MG63 (cell line): ENCODE data around the gene GPA33. TPM values are rescaled to one million over a fixed set of nuclear protein-coding genes. Genes with fewer than 3 reads are reported as not detected.
A peak's percentile ranks its signal among the peaks of the same experiment; 100 is the strongest.
"Not testable (repeated sequence)": the region's sequence is repeated elsewhere in the genome, so short reads cannot be mapped to it uniquely, and the experiment has no call there.

ENCODE experiments used
- DNase-seq: peaks from one replicate; pipeline ENCODE4 v3.0.0-alpha.2; 2020
- H3K27me3 ChIP-seq: fragments of 250-450 bp; sonication (Bioruptor Pico); 2 replicates; pipeline ENCODE4 v1.5.1; 2020; ENCODE audit warnings: mild to moderate bottlenecking, moderate library complexity
- H3K36me3 ChIP-seq: fragments of 250-450 bp; sonication (Bioruptor Pico); 2 replicates; pipeline ENCODE4 v1.5.1; 2020; ENCODE audit warnings: mild to moderate bottlenecking, moderate library complexity
- H3K4me3 ChIP-seq: fragments of 250-450 bp; sonication (Bioruptor Pico); 2 replicates; pipeline ENCODE4 v1.5.1; 2020; ENCODE audit warnings: mild to moderate bottlenecking, moderate library complexity
- H3K9me3 ChIP-seq: fragments of 250-450 bp; sonication (Bioruptor Pico); 2 replicates; pipeline ENCODE4 v1.5.1; 2020; ENCODE audit warnings: mild to moderate bottlenecking, moderate library complexity
- total RNA-seq: library from RNA; depleted of rRNA; stranded (reverse); fragments of >200 nt; shearing (Covaris generic); gene quantifications from 2 replicates; pipeline ENCODE4 v1.2.3, GENCODE V29; 2014; ENCODE audit warnings: low replicate concordance; rRNA removed

Gene GPA33
- total RNA-seq, 1 experiment from 2014 or later, result not detected

DNA sequence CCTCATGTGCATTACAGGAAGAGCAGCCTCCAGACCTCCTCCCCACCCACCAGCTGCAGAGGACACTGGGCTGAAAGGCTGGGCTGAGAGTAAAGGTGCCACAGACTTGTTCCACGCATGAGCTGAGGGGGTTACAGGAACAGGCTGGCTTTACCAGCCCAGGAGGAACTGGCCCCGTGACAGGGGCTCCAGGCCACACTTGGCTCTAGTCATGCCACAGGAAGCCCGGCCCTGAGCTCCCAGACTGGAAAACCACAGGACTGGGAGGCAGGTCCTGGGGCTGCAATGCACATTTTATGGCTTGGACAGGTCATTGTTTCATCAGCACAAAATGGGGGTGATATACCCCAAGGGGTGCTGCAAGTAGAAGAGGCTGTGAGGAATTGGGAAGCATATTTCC, 35.6 kb downstream of the GPA33 start:
- no peak for DNase-seq
- no peak overlapping the region for H3K4me3 ChIP-seq
- no peaks in the 10 kb centered on the region for H3K36me3 ChIP-seq
- no peaks in the 10 kb centered on the region for H3K9me3 ChIP-seq
- no peaks in the 10 kb centered on the region for H3K27me3 ChIP-seq

- DNase-seq, result no peak
Observed at GRCh38 chr1:167052389-167052788, 37.8 kb downstream of the GPA33 start.

GRCh38 chr1:167051907-167052306, 38.3 kb downstream of the GPA33 start:
- no peaks in the 10 kb centered on the region for H3K36me3 ChIP-seq
- no peaks in the 10 kb centered on the region for H3K9me3 ChIP-seq
- peaks cover 9% of the 10 kb centered on the region for H3K27me3 ChIP-seq
- DNase-seq, result no peak
- H3K4me3 ChIP-seq, result no peak overlapping the region

More at GRCh38 chr1:167052389-167052788, 37.8 kb downstream of the GPA33 start:
- H3K36me3 ChIP-seq, result no peaks in the 10 kb centered on the region
- no peaks in the 10 kb centered on the region for H3K9me3 ChIP-seq
- no peak overlapping the region for H3K4me3 ChIP-seq
- H3K27me3 ChIP-seq, result peaks cover 6% of the 10 kb centered on the region; the same call in 1 of the 2 replicates

DNA sequence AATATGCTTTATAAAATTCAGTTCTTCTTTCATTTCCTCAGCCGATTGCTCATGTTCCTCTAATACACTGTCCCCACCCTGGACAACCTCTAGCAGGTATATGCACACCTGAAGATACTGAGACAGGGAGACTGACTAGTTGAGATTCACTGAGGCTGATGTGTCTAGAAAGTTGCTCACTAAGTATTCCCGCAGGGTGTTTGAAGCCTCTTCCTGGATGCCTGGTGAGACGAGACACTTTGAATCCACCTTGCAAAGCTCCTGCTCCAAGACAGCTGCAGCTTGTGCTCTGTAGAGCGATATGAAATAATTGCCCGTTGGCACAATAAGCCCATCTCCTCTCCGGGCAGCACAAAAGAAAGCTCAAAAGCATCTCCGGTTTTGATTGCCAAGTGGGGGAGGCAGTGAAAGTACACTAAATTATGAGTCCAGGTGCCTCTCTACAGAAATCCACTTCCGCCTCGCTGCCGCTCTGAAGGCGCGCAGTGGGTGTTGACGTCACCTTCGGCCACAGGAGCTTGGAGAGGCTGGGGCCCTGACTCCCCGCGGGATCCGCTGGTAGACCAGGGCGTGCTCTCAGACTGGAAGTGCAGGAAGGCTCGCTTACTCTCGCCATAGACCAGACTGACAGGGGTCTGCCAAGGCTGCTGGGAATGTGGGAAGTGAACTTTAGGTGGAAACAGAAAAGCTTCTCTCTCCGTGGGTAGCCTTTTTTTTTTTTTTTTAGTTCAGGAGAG, 46.3 kb downstream of the GPA33 start:
- Histone ChIP-seq H3K36me3 (no peaks in the 10 kb centered on the region), H3K27me3 (peaks cover 26% of the 10 kb centered on the region), H3K4me3 (peak overlapping the region; percentile 5; the same call in 1 of the 2 replicates), H3K9me3 (no peaks in the 10 kb centered on the region)
- peak; percentile 65 for DNase-seq

GRCh38 chr1:167033646-167034045, 56.5 kb downstream of the GPA33 start:
- no peak for DNase-seq
- Histone ChIP-seq H3K36me3 (no peaks in the 10 kb centered on the region), H3K9me3 (no peaks in the 10 kb centered on the region), H3K4me3 (no peak overlapping the region), H3K27me3 (peaks cover 16% of the 10 kb centered on the region)

DNA sequence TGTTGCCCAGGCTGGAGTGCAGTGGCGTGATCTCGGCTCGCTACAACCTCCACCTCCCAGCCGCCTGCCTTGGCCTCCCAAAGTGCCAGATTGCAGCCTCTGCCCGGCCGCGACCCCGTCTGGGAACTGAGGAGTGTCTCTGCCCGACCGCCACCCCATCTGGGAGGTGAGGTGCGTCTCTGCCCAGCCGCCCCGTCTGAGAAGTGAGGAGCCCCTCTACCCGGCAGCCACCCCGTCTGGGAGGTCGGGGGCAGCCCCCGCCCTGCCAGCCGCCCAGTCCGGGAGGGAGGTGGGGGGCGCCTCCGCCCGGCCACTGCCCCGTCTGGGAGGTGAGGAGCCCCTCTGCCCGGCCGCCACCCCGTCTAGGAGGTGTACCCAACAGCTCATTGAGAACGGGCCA, 60.6 kb downstream of the GPA33 start:
- not testable (repeated sequence) for H3K4me3 ChIP-seq, DNase-seq, H3K27me3 ChIP-seq, H3K36me3 ChIP-seq, H3K9me3 ChIP-seq

DNA sequence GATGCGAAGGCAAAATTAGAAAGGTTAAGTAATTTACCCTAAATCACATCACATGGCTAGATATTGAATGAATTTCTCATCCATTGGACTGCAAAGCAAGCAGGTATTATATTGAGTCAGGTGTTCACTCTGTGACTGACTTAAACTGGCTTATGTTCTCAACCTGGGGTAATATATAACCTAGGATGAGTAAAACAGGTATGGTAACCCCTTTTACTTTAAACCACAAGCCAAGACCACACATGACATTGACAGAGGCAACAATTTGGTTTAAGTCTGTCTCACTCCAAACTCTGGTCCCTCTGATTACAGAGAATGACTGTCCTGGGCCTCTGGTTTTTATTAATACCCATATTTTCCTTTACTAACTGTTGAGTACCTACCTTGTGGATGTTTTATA, 67.8 kb downstream of the GPA33 start:
- Histone ChIP-seq H3K27me3 (no peaks in the 10 kb centered on the region), H3K36me3 (no peaks in the 10 kb centered on the region), H3K9me3 (no peaks in the 10 kb centered on the region), H3K4me3 (no peak overlapping the region)
- no peak for DNase-seq

DNA sequence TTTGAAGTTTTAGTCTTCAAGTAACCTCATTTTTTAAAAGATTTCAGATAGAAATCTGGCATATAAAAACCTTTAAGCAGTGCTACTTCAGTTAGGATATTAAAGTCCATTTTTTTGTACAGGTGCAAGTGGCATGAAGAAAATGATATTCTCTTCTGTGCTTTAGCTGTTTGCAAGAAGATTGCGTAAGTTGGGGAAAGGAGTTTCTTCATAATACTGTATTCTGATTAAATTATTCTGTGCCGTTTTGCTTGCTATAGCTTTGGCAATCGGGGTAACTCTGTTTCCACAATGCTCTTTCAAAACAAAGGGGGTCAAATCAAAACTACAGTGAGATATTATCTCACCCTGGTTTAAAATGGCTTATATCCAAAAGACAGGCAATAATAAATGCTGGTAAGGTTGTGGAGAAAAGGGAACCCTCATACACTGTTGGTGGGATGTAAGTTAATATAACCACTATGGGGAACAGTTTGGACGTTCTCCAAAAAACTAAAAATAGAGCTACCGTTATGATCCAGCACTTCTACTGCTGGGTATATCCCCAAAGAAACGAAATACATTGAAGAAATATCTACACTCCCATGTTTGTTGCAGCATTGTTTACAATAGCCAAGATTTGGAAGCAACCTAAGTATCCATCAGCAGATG, 74.0 kb downstream of the GPA33 start:
- DNase-seq, result no peak
- Histone ChIP-seq H3K27me3 (no peaks in the 10 kb centered on the region), H3K9me3 (no peaks in the 10 kb centered on the region)

DNA sequence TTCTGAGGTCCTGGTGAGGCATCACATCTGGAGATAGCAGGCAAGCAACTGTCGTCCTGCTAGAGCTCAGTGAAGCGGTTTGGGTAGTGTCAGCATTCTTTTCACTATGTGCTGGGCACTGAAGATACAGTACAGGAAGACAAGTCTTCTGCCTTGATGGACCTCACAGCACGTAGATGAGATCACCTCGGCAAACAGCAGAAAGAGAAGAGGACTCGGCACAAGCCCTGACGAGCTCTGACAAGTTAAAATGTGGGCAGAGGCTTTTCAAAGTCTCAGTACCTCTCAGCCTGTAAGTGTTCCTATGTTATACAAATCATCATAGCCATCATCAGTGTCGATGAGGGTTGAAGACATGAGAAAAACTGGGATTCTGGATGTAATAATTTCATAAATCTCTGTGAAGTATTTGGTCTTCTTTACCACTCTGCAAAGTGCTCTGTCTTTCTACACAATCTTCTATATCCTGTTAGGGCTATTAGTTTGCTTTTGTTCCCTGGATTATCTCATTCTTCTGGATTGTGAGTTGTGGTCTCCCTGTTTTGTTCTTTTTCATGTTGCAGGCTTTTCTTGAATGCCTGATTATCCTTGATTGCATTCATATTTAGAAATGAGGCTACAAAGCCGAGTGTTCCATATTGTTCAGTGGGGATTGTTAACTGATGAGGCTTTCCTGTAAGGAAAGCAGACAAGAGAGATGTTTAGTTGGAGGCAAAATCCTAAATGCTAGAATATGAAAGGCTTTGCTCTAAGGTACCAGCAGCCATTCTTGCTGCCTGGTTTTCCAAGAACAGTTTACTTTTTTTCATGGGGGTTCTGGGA, 76.9 kb downstream of the GPA33 start:
- Histone ChIP-seq H3K27me3 (no peaks in the 10 kb centered on the region), H3K4me3 (no peak overlapping the region), H3K9me3 (no peaks in the 10 kb centered on the region), H3K36me3 (no peaks in the 10 kb centered on the region)
- no peak for DNase-seq

More for the DNA sequence above, 74.0 kb downstream of the GPA33 start:
- Histone ChIP-seq H3K4me3 (no peak overlapping the region), H3K36me3 (no peaks in the 10 kb centered on the region)

- DNase-seq, result no peak
- Histone ChIP-seq H3K9me3 (no peaks in the 10 kb centered on the region), H3K27me3 (no peaks in the 10 kb centered on the region), H3K36me3 (no peaks in the 10 kb centered on the region), H3K4me3 (no peak overlapping the region)
Observed at GRCh38 chr1:167012570-167012969, 77.6 kb downstream of the GPA33 start.

DNA sequence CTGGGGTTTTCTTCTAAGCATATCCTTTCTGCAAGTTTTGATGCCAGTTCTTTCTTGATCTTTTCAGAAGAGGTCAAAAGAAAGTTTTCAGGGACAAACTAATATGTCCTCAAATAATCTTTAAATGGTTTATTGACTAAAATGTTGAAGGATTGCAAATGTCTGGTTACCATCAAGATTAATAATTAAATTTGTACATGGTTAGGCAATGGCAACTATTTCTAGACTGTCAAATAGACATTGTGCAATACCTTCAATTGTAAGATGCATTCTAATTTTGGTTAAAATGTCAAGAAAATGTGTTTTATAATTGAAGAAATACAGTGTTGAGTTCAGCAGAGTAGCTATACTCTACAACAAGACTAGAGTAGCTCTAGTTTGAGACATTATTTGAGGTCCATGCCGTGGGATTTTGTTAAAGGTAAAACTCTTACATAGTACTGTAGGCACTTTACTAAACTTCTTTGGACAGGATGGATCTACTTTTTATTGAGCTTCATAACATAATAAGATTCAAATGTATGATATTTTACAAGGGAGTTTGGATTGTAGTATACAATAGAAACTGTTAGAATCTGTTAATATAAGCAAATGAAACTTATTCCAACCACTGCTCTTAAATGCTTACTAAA, 78.5 kb downstream of the GPA33 start:
- no peaks in the 10 kb centered on the region for H3K9me3 ChIP-seq
- no peaks in the 10 kb centered on the region for H3K36me3 ChIP-seq
- H3K4me3 ChIP-seq, result no peak overlapping the region
- H3K27me3 ChIP-seq, result no peaks in the 10 kb centered on the region
- DNase-seq, result no peak

GRCh38 chr1:167003711-167004110, 86.5 kb downstream of the GPA33 start:
- no peak for DNase-seq
- Histone ChIP-seq H3K9me3 (peaks cover 2% of the 10 kb centered on the region; the same call in 1 of the 2 replicates), H3K4me3 (no peak overlapping the region), H3K36me3 (no peaks in the 10 kb centered on the region), H3K27me3 (no peaks in the 10 kb centered on the region)

Other genes starting within 250 kb of the GPA33 start
- 19.5 and 28.4 TPM in 2 replicates for gene TADA1, start 214.1 kb downstream of the GPA33 start, total RNA-seq
- gene ILDR2, start 114.8 kb downstream of the GPA33 start, total RNA-seq, result not detected in 2 replicates
- not detected in 2 replicates for gene MAEL, start 101.1 kb downstream of the GPA33 start, total RNA-seq
- gene STYXL2, start 3.7 kb upstream of the GPA33 start, total RNA-seq, result 0.07 TPM in 1 of 2 replicates, not detected in the other
- 3.9 and 5.5 TPM in 2 replicates for gene POU2F1, start 130.5 kb upstream of the GPA33 start, total RNA-seq